Activated CD4-positive, alpha-beta T cell treated with anti-CD3 and anti-CD28 coated beads, Interleukin-10, Interleukin-2, amounts not matched to agents 100 ng/mL and 50 ng/mL, durations not matched to agents 16 hours and 8 hours (primary cell): ENCODE results near the gene MEIS1.

Source experiments
- DNase-seq: peaks from one replicate; pipeline ENCODE4 v3.0.0-alpha.2; 2020

The MEIS1 gene

DNA sequence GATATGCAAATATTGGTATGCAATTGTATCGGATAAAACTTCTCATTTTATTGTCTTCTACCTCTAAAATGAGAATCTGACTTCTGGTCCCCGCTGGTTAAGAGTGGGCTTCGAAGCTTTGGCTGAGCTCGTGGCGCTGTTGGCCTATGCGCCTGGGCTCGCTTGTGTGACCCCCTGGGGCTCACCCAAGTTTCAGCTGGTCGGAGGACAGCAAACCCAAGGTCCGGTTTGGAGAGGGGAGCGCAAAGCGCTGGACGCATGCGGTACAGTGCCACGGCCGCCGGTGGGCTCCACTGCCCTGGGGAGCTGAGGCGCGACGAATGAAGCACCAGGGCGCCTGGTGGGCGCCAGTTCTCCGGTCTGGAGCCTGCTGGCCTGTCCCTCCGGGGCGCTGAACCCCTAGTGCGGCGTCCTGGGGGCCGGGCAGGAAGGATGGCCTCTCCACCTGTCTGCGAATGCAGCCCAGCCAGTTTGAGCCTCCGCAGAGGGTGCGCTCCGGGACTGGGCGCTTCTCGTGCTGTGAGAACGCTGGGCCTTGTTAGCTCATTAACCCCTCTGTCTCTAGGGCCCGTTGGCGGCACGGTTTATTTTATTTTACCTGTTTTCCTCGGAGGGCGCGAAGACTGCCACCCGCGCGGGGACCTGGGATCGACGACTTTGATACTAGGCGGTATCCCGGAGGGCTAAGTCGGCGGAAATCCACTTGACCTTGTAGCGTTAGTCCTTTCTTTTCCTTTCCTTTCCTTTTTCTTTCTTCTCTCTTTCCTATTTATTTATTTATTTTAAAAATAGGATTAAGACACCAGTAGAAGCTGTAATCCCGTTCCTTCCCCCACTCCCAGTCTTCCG is 10.4 kb downstream of the MEIS1 start:
- no peak for DNase-seq

DNA sequence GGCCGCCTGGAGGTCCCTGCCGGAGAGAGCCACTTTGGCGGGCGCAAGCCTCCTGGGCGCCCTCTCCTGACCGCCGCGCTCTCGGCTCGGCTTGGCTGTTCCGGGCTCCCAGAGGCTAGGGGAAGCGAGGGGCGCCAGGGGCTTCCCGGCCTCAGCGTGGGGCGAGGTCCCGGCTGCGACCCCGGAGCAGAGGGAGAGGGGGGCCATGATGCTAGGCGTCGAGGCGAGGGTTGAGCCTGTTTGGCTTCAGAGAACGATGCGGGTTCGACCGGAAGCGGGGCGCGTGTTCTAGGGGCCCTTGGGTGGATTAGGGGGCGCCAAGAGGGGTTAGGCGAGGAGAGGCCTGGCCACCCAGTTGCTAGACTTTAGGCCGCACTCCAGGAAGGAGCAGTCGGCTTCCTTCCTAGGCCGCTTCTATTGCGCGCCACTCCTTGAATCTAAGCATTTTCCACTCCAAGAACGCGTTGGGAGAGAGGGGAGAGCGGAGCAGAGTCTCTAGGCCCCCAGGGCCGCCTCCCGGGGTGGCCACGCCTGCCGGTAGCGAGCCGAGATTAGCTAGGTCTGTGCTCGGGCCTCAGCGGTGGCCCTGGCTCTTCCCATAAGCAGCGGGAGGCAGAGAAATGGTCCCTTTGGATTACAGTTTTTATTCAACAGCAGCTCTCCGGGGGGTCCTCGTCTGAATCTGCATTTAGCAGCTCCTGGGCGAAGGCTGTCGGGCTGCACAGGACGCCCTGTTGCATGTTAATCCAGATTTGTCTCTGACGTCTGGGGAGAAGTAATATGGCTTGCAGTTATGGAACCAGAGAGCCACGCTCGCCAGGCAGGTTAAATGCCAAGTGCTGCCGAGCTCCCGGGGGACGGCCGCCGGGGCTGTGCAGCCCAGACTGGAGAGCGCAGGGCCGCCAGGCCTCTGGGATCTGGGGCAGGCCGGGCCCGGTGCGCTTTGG is 11.3 kb downstream of the MEIS1 start:
- DNase-seq = no peak

DNA sequence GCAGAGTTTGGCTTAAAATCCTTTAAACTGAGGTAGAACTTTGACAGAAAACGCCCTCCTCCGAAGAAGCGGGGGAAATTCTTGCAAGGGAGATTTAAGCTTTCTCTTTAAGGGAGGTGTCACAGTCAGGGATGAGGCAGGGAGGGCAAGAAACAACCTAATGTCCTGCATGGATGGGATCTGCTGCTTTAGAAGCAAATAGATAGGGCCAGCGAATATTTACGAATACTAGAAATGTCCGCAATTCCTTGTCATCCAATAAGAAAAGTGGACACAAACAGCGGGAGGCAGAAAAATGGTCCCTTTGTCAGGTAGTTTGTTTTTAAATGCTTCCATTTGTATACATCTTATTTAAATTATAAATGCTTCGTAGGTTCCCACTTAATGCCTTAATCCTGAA is 12.0 kb downstream of the MEIS1 start:
- no peak for DNase-seq

DNA sequence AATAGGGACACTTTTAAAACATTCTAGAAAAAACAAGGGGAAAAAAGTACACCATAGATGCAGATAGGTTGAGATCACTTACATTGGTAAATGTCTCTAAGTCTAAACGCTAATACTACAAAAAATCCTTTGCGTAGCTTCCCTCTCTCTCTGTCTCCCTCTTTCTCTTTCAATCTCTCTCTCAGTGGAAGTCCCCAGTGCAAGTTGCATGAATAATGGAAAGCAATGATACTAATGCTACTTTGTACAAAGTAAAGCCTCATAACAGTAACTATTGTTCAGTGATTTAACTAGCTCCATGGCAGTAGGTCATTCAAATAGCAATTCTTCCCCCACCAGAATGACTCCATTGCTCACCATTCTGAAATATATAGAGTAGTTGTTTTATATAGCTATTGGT is 12.8 kb downstream of the MEIS1 start:
- DNase-seq = no peak

DNA sequence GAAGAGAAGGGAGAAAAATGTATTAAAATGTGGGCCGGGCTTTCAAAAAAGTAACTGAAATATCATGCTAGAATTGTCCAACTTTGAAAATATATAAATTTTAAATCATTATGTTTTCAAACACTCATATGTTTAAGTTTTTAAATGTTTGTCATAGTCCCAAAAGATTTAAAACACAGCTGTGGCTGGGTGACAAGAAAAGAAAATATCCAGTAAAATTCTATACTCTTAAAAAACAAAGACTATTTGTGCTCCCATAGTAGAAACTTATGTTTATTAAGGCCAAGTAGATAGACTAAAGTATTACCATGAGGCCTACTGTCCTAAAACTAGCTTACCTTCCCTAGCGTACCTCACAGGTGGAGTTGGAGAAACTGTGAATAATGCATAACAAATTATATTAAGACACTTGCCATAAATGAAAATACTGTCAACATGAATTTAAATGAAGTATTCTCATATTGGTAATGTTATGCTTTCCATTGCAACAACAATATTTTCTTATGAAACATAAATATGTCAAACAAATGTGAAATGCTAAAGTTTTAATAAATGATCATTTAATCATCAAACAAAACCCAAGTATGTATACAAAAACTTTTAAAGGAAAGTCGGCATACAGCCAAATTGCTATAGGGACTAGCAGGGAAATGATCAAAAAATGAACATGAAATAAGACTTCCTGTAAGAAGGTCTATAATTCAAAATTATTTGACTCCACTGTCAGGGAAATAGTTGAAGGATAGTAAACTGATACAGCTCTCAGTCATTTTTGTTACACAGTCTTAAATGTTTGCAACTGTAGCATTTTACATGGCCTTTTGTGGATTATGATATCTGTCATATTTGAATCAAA is 13.4 kb downstream of the MEIS1 start:
- DNase-seq = no peak

DNA sequence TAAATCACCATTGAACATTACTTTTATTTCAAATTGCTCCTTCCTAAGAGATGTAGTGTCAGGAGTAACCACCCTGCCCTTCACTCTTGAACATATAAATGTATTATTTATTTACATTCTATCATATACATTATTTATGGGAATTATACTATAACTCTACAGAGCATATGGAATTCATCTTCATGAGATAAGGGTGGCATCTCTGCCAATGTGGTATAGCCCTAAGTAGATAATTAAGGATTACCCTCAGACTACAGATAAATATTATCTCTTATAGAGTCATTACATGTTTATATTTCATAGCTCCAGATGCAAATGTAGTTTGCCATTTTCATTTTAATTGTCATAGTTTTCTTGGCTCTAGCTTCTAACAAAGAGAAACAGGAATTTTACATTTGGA is 17.3 kb downstream of the MEIS1 start:
- no peak for DNase-seq

DNA sequence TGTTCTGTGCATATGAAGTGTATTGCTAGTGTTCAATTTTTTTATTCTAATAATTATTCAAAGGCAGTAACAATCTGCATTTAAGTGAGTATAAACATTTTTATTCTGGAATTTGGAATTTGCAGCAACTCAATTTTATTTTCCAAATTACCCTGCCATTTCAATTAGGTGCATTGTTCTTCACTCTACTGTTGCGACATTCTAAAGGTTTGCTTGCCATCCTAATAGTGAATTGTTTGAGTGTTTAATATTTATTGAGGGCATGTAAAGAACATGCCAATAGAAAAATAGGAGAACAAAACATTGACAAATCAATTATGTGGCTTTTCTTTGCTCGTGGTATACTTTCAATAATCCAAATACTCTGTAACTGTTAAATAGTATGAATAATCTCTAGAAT is 18.0 kb downstream of the MEIS1 start:
- DNase-seq = no peak

DNA sequence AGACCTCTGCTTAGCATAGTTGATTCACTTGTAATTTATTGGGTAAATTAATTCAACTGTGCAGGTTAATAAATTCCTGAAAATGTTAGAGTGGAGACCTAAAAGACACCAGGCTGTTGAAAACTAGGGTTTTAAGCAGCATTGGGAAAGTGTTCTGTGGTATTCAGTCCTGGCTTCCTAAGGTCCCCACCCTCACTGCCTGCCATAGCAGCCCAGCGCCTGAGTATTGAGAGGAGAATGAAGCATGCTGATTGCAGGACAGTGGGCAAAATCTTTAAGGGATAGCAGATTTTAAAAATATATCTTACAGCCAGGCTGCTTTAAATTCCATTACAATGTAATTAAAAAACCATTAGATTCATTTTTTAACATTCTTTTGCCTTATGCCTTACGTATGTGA is 20.6 kb downstream of the MEIS1 start:
- DNase-seq = no peak

DNA sequence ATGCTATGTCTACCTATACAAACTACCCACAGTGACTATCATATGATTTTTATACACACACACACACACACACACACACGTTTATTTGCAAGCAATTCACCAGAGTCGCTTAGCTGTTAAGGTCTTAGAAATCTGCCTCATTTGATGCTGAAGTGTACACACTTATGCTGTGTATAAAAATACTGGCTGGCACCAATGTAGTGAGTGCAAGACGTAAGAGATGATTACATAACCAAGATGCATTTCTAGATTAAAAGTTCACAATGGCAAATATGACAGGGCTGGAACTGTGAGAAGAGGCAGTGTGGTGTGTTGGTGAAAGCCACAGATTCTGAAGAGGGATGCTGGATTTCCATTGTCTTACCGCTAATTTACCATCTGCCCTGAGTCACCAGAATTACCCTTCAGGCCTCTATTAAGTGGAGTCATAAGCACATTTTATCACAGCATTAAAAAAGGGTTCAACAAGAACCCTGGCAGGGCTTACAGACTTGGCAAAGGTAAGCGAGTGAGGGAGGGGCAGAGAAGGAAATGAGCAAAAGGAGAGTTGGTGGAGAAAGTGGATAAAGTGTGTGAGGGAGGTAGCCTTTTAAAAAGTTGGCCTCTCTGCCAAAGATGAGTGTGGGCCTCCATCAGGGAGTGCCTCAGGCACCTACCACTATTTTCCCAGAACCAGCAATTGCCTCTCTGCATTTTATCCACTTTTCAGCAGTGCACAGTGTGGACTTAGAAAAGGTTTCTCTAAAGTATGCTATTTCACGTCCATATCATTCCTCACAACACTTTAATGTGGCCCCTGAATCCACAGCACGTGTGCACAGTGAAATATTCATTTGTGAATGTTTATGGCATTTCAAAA is 21.5 kb downstream of the MEIS1 start:
- no peak for DNase-seq

DNA sequence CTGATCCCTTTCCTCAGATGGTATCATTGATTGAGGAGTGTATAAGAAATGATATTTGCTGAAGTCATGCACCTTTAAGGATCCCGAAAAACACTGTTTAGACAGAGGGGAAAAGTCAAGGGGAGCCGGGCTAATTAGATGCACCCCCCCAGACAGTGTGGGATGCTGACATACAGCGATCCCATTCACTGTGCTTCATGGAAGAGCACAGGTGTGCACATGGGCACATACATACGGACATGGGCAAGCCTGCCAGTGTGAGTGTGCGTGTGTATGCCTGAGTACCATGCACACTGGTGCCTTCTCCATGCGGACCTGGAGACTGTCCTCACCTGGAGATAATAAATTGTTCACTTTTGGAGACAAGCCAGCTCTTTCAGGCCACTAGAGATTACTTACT is 22.6 kb downstream of the MEIS1 start:
- DNase-seq = no peak

DNA sequence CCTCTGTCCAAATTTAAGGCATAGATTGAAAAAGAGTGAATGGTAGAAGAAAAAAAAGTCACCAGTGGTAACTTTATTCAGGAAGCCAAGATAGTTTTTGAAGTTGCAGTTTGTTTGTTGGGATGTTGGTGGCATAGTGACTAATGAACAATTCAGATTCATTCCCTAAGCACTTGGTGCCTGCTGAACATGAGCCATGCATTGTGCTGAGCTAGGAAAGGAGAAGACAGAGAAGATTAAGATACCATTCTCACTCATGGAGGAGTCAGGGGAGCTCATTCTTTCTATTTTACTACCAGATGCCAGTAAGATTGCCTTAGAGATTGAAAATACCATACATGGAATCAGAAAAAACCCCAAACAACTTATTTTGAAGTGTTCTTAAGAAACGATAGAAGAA is 25.1 kb downstream of the MEIS1 start:
- no peak for DNase-seq

DNA sequence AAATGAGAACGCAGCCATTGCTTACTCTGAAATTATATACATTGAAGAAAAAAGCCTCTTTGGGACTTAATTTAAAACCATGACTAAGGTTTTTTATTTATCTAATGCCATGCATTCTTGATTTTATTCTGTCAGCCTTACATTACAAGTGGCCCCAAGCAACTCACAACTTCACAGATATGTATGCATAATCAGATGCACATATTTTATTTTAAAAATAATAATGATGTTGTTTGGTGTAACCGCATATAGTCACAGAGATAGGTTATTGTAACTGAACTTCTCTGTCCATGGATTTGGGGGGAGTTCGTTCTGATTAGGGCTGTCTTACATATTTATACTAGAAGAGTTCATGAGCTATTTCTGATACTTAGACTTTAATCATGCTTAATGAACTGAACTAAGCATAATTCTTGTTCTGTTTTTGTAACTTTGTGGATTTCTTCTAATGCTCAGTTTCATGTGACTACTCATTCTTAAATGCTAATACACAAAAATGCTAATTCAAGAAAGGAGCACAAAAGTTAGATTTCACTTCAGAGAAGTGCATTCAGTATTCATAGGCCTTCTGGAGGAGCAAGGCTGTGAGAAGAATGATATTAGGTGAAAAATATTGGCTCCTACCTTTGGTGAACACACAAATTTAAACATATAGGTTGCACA is 26.2 kb downstream of the MEIS1 start:
- DNase-seq = no peak

DNA sequence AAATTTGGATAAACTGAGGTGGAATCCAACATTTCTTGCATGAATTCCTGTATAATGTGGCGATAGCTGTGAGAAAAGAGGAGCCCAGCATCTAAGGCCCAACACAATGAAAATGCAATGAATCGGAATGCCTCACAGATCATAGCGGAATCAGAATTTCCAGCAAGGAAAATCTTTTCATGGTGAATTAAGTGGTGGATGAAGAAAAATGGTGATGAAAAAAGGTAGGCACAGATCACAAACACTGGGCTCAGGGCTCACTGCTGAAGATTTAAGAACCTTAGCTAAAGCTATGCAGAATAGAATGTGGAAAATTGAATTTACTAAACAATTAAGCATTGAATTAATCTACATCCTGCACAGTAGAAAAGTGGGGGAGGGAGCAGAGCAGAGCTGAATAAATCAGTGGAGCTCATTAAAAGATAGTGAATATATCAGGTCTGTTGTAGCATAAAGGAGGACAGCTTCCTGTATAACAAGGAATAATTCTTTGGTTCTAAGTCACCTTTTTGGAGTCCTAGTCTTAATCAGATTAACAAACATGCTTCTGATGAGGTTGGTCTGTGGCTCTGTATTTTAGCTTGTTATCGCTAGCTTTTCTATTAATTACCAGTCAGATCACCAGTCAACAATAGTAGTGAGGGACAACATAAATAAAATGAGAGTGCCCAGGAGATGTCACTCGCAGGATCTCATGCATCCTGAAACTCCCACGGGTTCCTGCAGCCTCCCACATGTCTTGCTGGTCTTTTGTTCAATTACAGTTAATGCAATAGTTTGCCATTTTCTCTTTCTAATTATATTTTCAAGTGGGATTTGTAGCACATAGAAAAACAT is 27.0 kb downstream of the MEIS1 start:
- no peak for DNase-seq

DNA sequence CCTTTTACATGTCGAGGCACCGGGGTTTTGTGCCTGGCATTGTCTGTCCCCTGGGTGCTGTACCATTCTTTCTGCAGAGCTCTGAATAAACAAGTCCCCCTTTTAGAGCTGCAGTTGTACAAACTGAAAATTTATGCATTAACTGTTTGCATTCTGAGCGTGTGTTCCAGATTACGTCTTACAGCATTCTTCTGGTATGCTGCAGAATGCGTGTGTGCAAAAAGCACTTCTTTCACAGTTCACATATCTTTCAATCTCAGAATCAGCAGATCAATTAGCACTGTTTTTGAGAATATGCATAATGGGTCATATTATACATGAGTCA is 27.5 kb downstream of the MEIS1 start:
- no peak for DNase-seq

DNA sequence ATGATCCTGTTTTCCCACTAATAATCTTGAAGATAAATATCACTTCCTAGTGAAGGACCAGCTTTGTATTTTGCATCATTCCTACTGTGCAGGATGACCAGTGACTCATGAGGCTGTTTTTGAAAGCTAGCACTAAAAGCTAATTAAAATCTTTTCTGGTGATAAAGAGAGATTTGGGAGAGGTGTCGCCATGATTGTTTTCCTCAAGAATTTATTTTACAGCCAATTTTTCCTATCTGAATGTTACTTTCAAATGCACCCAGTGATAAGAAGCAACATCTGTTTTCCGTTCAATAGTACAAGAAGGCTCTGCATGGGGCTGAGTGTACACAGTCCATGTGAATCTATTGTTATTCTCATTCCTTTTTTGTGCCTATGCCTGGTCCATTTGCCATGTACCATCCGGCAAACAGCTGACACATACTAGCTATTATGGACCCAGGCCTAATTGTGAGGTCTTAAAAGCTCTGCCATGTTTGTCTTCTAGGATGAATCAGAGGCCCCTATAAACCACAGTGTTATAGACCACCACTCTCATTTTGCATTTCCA is 28.4 kb downstream of the MEIS1 start:
- DNase-seq = no peak

DNA sequence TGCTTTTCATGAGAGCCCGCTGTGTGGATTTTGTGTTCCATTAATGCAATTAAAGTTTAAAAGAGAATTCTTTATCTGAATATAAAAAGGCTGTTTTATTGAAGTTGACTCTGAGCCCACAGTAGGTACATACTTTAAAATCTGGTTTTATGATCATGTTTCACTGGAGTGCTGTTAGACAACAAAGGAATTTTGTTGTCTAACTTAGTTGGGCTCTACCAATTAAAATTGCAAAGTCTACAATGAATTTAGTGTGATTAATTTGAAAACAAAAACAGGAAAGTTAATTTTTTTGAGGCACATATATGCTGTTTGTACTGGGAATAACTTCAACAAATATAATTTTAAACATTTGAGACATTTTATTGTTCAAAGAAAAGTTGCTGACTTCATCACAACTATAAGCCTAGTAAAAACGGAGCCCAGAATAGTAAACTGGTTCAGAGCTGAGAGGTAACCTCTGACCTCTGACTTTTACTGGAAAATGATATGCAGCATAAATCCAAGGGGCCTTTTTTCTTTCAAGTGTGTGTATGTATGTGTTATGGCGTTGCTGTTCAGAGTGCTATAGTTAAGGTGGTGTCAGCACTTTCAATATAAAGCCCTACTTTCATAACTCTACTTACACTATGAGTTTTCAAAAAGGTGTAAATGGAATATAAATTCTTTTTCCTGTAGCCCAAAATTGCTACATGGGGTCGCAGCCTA is 30.2 kb downstream of the MEIS1 start:
- DNase-seq = no peak

DNA sequence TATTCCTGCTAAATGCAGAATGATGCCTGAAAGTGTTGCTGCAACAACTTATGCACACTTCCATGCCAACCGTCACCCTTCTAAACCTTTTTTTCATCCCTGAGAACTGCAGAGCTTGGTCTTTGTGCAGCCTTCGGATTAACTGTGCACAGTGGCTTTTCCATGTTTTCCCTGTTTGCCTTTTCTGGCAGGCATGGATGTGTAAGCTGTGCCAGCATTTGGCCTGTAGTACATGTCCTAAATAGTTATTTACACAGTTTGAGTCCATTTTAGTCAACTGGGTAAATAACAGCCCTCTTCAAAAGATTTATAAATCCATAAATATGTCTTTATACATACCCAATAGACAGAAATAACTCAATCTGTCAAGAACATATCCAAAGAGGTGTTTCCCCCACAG is 31.5 kb downstream of the MEIS1 start:
- DNase-seq = no peak

DNA sequence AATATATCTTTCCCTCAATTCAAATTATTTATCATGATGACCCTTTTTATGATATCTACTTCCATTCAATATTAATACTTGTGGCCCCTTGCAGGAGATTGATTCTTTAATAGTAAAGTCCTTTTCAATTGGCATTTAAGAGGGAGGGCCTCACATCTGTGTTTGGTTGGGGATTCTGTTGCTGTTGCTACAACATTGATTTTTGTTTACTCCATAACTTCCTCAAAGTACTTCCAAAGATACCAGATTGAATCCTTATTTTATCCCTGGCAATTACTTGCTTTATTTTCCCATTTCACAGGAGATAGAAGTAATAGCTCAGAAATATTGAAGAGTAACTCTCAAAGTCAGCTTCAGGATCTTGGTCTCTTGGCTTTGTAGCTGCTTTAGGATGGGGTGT is 32.8 kb downstream of the MEIS1 start:
- DNase-seq = no peak

DNA sequence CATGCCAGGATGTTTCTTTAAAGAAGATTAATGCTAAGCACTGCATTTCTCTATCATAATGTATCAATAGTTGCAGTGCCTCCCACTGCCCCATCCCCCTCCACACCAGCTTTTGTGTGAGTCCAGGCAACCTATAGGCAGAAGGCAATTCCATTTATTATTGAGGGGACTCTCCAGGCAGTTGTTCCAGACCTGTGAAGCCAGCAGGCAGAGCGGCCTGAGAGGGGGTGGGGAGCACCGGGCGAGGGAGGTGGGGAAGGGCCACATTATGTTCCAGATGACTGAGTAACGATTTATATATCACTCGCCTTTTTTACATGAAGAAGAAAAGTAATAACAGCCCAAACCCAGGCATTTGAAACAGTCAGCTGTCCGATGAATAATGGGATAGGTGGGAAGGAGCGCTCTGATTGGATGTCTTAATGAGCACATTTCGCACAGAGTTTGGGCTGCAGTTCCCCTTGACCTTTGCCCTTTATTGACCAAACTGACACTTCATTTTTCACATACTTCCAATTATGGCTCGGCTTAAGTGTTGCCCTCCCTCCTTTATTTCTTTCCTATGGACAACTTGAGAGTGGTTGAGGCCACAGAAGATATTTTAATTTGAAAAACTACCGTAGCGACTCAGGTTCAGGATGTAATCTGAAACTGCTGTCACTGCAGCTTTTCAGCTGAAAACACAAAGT is 34.4 kb downstream of the MEIS1 start:
- DNase-seq = no peak
